K562 treated with DMSO at 1 percent for 48 hours (cell line): ENCODE data around the gene GPAT3. TPM values are rescaled to one million over a fixed set of nuclear protein-coding genes. Genes with fewer than 3 reads are reported as not detected.

Experiments used
- total RNA-seq: library from RNA; unstranded; fragments of 300-600 nt; gene quantifications from 2 replicates; pipeline ENCODE4 v1.2.3, GENCODE V29; 2022; ENCODE audit warnings: low replicate concordance; ENCODE audit errors: extremely low read depth

The GPAT3 gene
- total RNA-seq: not detected in 2 replicates

GRCh38 chr4:83535520-83536361 lies at the start of gene GPAT3:
TSS of gene GPAT3 (plus strand) at chr4:83536108. CDS start at chr4:83536623, 515 bp downstream.

Other genes with a start within 250 kb of the GPAT3 start
- not detected in 2 replicates for gene HPSE, start 201.3 kb upstream of the GPAT3 start, total RNA-seq
- gene HELQ, start 80.3 kb upstream of the GPAT3 start, total RNA-seq: not detected in 2 replicates
- not detected in 2 replicates for gene MRPS18C, start 80.0 kb upstream of the GPAT3 start, total RNA-seq
- gene ABRAXAS1, start 51.0 kb upstream of the GPAT3 start, total RNA-seq: not detected in 2 replicates